Stimulated activated CD4-positive, alpha-beta T cell treated with anti-CD3 and anti-CD28 coated beads, Interleukin-12 subunit alpha, Interleukin-12 subunit beta, amount 100 ng/mL, for 48 hours (primary cell): ENCODE data around the gene SOAT1.

Source experiments
- DNase-seq, 3 donors: peaks; one replicate each; pipeline ENCODE4 v3.0.0-alpha.2; 2020; ENCODE audit warnings: low read depth in 2 of 3, low spot score in 1 of 3

SOAT1 gene

GRCh38 chr1:179303200-179303785 lies 9.7 kb downstream of the SOAT1 start:
- no peak for DNase-seq

GRCh38 chr1:179305450-179305849 lies 11.9 kb downstream of the SOAT1 start:
- no peak for DNase-seq

- no peak for DNase-seq
Observed at GRCh38 chr1:179310291-179310690, 16.7 kb downstream of the SOAT1 start.

GRCh38 chr1:179310721-179311120 lies 17.1 kb downstream of the SOAT1 start:
- DNase-seq, result no peak

GRCh38 chr1:179311149-179311700 lies 17.6 kb downstream of the SOAT1 start:
- no peak for DNase-seq

- DNase-seq, result no peak
Observed at GRCh38 chr1:179313004-179313403, 19.4 kb downstream of the SOAT1 start.

- no peak for DNase-seq
Observed at GRCh38 chr1:179314928-179315327, 21.3 kb downstream of the SOAT1 start.

GRCh38 chr1:179318491-179318890 lies 24.9 kb downstream of the SOAT1 start:
- no peak for DNase-seq

- no peak for DNase-seq
Observed at GRCh38 chr1:179321533-179322216, 28.1 kb downstream of the SOAT1 start.

- no peak for DNase-seq
Observed at GRCh38 chr1:179322557-179322956, 29.0 kb downstream of the SOAT1 start.

GRCh38 chr1:179323436-179323835 lies 29.8 kb downstream of the SOAT1 start:
- DNase-seq, result no peak

- DNase-seq, result no peak
Observed at GRCh38 chr1:179325836-179326235, 32.2 kb downstream of the SOAT1 start.

- no peak for DNase-seq
Observed at GRCh38 chr1:179326746-179327145, 33.1 kb downstream of the SOAT1 start.

- DNase-seq, result no peak
Observed at GRCh38 chr1:179327196-179327595, 33.6 kb downstream of the SOAT1 start.

GRCh38 chr1:179327679-179328078 lies 34.1 kb downstream of the SOAT1 start:
- no peak for DNase-seq

GRCh38 chr1:179329862-179330261 lies 36.3 kb downstream of the SOAT1 start:
- no peak for DNase-seq

GRCh38 chr1:179334440-179334839 lies 40.8 kb downstream of the SOAT1 start:
- DNase-seq, result no peak

- DNase-seq, result no peak
Observed at GRCh38 chr1:179337288-179337687, 43.7 kb downstream of the SOAT1 start.

- no peak for DNase-seq
Observed at GRCh38 chr1:179337942-179338560, 44.5 kb downstream of the SOAT1 start.

GRCh38 chr1:179340918-179341317 lies 47.3 kb downstream of the SOAT1 start:
- DNase-seq, result no peak

GRCh38 chr1:179341943-179342547 lies 48.4 kb downstream of the SOAT1 start:
- no peak for DNase-seq
